ENCODE data around the gene INSC.

GRCh38 chr11:15153231-15153630, 38.5 kb downstream of the INSC start:
- TF ChIP-seq RAD21 (conservative IDR thresholded peaks at IDR 0.05) = no peak
- no peak for TF ChIP-seq CTCF (IDR thresholded peaks at IDR 0.05; ENCODE audit: poor library complexity, severe bottlenecking)
- TF ChIP-seq POLR2AphosphoS5 (IDR thresholded peaks at IDR 0.05) = no peak
- no peak for TF ChIP-seq EP300 (conservative IDR thresholded peaks at IDR 0.05; ENCODE audit: poor library complexity, severe bottlenecking)
- TF ChIP-seq EZH2 (IDR thresholded peaks at IDR 0.05; ENCODE audit: borderline replicate concordance, insufficient read depth, low read length, poor library complexity, severe bottlenecking) = no peak
- TF ChIP-seq SMC3 (conservative IDR thresholded peaks at IDR 0.05; ENCODE audit: poor library complexity) = no peak
